ENCODE measurements around the gene WWTR1. TPM values are rescaled to one million over a fixed set of nuclear protein-coding genes. Genes with fewer than 3 reads are reported as not detected.

WWTR1 gene
- total RNA-seq, 1 experiment from 2014 or later = 3.2 TPM

DNA sequence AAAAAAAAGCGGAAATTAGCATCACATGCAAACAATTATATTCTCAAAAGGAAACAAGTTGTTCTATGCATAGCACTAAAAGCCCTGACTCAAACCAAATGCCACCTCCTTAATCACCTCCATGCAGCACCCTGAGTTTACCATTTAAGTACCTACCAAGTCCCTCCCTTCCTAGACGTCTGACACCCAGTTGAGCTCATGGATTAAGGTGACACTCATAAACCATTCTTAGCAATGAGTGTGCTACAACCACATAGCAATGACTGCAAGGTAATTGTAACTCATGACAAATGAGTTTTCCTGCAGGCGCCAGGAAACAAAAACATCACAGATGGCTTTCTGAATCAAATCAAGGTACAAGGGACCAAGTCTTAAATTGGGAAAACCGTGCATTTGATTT is 32.0 kb downstream of the WWTR1 start:
- no peak for DNase-seq (ENCODE audit: low spot score)

DNA sequence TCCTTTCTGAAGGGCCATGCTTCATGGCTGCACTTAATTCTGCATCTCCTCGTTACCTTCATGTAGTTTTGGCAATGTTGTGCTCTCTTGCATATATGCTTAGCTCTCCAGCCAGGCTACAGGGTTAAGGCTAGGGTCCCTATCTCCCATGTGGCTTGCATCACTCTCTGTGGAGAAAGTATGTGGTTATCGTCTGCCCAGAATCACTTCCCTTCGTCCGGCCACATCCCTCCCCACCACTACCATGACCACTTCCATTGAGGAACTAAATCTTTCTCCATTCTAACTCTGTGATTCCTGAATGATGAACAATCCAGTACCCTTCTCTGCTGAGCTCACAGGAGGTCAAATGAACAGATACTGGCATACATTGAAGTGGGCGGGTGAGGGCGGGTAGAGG is 34.0 kb downstream of the WWTR1 start:
- DNase-seq (ENCODE audit: low spot score) = no peak

DNA sequence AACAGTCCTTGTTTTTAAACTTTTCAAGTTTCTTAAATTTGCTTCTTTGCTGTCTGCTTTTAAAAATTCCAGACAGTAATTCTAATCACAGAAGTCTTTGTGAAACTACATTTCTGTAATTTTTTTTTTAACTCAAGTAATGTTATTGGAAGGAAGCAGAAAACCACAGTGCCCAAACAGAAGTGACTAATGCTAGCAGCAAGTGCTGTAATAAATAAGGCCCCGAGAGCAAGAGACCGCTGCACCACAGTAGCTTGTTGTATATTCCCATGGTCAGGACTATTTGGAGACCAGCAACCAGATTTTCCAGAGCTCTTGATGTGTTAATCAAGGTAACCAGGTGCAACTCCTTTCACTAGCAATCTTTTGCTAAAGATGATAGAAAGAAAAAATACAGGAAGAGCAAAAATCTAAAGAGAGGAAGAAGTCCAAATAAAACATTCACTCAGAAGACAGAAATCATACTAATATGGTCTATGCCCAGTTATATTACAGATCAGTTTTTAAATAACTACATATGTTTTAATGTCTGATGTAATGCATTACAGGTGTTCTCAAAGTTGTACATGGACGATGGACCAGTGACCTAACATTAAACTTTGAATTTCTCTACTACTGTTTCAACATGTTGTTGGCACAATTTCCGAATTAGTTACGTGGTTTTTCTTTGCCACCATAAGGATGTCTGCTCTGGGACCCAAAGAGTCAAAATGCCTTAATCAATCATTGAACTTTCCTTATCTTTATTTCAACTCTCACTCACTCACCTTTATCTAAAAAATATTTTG is 36.4 kb downstream of the WWTR1 start:
- DNase-seq (ENCODE audit: low spot score) = no peak

DNA sequence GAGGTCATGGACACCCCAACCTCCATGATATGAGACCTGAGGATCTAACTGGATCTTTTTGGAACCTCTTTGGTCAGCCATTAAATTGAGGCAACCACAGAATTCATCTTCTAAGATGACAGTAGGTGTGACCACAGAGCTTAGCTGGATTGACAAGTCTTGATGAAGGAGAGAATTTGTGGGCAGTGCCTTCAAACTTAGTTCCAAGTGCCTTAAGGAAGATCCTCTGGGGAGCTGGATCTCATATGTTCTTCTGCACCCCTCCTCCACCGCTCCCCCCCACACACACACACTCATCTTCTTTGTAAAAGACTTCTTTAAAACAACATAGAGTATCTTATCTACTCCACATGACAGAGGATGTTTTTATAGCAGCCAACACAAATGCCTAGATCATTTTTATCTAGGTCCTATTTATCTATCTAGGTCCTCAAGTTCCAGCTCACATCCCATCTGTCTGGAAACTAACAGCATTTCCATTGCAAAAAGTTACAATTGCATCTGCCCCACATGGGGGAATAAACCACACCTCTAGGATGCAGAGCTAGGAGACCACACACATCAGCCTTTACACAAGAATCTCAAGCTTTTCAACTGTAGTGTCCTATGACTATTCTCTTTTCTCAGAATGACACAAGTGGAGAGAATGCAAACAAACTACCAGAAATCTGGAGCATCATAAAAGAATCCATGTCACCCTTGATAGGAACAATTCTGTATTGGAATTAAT is 37.4 kb downstream of the WWTR1 start:
- DNase-seq (ENCODE audit: low spot score) = no peak

DNA sequence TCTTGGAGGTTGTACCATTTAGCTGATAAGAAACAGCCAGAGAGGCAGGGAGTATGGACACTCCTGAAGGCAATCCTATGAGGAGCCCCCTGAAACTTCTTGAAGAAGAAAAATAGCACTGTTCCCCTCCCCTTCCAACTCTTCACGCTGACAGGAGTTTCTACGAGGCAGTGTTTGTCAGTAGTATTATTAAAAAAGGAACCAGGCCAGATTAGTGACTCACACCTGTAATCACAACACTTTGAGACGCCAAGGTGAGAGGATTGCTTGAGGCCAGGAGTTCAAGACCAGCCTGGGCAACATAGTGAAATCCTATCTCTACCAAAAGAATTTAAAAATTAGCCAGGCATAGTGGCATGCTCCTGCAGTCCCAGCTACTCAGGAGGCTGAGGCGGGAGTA is 38.7 kb downstream of the WWTR1 start:
- DNase-seq (ENCODE audit: low spot score) = no peak

DNA sequence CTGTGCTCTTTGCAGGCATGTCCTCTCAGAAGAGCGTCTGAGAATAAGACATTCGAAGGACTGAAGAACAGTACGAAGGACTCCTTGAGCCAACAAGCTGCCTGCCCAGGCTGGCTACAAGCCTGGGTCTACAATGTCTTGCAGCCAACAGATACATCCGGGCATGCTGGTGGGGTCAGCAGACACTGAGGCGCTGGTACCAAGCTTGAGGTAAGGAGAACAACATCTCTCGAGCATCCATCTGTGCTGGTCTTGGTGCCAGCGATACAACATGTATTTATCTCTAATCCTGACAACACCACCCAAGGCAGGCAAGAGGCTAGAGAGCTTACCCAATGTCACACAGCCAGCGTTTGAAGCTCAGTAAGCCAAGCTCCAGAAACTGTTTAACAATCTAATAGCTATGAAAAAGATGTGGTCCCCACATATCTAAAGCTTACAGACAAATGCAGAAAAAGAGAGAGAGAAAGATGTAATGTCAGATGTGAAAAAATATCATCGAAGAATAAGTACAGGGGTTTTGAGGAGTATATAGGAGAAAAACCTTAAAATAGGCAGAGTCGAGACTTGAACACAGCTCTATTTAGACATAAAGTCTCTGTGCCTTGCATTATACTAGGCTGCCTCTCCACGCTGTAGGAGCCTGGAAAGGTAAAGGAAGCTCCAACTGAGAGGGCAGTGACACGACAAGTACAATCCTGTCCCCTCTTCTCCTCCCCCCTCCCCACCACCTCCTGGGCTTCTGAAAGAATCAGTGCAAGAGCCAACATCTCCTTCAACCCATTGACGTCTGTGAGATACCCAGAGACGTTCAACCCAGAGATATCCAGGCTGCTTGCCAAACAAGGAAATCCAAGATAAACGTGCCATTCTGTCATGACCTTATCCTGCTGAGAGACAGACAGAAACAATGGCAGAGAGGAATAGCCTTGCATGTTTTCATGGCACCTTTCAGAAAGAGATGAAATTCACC is 39.4 kb downstream of the WWTR1 start:
- DNase-seq (ENCODE audit: low spot score) = no peak

DNA sequence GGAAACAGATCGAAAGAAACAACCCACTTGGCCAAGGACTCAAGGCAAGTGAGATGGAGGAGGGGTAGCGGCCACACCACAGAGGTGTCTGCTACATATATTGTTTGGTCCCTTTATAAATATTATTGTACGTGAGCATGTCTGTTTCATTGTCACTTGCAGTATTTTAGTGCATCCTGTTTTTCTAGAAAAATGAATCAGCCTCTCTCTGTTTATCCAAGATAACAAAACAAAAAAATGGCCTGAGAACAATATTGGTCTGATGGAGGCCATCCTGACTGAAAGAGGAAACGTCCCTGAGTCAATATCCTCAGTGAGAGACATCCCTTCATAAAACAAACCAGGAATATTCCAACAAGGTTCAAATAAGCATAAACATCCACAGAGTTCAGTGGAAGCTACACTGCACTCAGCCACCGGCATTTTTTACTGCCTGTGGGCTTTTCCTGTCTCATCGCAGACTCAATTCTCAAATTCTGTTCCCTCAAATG is 42.0 kb downstream of the WWTR1 start:
- no peak for DNase-seq (ENCODE audit: low spot score)

DNA sequence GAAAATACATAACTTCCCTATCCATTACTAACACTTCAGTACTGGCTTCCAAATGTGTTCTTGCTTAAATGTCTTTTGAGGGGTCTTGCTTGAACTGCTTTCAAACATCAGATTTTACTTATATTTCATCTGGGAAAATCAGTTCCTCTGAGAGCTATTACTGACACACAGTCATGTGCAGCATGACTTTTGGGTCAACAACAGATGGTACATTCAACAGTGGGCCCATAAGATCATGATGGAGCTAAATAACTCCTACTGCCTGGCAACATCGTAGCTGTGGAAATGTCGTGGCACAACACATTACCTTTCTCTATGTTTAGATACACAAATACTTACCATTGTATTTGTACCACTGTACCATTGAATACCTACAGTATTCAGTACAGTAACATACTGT is 43.8 kb downstream of the WWTR1 start:
- no peak for DNase-seq (ENCODE audit: low spot score)

DNA sequence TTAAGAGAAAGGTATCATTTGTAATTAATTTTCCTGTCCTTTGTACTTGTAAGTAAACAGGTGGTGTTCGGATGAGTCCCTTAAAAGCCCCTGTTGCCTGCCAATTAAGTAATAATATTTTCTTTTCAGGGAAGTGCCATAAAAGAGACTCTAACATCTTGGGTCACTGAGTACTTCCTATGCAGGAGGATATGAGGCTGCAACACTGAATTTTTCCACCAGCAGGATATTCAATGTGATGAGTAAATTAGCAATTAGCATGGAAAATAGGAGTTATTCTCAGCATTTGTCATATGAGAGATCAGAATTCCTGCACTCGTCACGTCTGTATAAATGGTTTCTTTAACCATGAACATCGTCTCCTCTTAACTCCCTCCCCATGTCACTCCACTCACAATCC is 45.4 kb downstream of the WWTR1 start:
- no peak for DNase-seq (ENCODE audit: low spot score)

DNA sequence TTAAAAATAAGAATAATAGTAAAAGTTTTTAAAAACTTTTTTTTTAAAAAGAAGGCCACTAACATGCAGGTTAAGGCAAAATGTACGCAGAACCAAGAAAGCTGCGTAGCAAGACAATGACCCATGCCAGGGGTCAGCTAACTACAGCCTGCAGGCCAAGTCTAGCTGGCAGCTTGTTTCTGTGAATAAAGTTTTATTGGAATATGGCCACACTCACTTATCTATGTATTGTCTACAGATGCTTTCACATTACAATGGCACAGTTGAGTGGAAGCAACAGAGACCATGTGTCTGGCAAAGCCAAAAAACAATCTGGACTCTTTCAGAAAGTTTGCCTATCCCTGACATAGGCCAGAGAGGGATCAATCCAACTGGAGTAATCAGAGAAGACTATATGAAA is 46.7 kb downstream of the WWTR1 start:
- DNase-seq (ENCODE audit: low spot score) = no peak

DNA sequence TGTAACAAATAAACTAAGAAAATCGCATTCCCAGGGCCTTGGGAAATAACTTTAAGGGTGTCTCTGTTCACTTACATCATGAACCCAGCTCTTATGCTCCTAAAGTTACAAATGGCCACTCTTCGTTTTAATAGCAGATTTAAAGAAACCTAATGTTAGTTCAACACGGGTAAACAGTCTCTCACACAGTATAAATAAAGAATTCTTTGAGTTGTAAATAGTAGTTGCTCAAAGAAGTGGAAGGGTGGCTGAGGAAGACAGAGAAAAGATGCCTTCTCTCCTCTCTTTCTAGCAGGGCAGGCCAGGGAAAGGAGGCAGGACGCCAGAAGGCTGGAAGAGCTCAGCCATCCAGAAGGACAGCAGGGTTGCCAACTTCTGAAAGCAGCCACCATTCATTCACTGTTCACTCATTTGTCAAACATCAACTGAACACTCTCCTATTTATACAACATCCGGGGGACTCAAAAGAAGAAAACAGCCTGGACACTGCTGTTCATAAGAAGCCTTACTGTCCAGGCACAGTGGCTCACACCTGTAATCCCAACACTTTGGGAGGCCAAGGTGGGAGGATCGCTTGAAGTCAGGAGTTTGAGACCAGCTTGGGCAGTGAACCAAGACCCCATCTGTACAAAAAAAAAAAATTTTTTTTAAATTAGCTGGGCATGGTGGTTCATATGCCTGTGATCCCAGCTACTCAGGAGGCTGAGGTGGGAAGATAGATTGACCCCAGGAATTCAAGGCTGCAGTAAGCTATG is 47.3 kb downstream of the WWTR1 start:
- DNase-seq (ENCODE audit: low spot score) = no peak

DNA sequence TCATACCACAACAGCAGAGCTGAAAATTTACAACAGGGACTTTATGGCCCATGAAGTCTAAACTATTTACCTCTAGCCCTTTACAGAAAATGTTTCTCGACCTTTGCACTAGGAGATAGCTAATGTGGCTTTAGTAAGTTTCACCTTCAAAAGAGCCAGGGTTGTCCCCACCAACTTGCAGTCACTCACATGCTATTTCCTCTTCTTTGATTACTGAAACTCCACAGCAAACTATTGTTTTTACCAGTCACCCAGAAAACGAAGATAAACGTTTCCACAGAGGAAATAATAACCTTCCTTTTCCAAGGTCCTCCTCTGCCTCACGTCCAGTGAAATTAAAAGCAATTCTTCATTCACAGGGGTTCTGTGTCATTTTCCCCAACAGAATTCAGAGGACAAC is 48.2 kb downstream of the WWTR1 start:
- DNase-seq (ENCODE audit: low spot score) = no peak

DNA sequence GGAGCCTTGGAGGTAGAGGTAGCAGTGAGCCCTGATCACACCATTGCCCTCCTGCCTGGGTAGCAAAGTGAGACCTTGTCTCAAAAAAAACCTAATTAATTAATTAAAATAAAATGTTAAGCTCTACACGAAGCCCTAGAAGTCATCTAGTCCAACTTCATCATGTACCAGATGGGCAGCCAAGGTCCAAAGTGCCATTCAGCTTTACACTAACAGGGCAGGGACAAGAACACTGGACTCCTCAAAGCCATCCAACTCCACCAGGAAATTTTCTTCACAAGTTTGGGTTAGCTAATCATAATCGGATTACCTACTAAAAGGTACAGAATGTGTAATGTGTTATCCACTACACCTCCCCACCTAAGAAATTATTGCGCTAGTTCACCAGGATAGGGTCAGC is 48.8 kb downstream of the WWTR1 start:
- DNase-seq (ENCODE audit: low spot score) = no peak

DNA sequence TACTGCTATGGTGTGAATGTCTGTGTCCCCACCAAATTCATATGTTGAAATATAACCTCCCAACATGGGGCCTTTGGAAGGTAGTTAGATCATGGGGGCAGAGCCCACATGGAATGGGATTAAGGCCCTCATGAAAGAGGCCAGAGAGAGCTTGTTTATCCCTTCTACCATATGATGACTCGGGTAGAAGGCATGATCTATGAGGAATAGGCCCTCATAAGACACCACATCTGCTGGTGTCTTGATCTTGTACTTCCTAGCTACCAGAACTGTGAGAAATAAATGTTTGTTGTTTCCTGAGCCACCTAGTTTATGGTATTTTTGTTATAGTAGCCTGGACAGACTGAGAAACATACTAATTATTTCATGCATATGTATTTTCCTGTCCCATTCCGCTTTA is 51.9 kb downstream of the WWTR1 start:
- DNase-seq (ENCODE audit: low spot score) = no peak

DNA sequence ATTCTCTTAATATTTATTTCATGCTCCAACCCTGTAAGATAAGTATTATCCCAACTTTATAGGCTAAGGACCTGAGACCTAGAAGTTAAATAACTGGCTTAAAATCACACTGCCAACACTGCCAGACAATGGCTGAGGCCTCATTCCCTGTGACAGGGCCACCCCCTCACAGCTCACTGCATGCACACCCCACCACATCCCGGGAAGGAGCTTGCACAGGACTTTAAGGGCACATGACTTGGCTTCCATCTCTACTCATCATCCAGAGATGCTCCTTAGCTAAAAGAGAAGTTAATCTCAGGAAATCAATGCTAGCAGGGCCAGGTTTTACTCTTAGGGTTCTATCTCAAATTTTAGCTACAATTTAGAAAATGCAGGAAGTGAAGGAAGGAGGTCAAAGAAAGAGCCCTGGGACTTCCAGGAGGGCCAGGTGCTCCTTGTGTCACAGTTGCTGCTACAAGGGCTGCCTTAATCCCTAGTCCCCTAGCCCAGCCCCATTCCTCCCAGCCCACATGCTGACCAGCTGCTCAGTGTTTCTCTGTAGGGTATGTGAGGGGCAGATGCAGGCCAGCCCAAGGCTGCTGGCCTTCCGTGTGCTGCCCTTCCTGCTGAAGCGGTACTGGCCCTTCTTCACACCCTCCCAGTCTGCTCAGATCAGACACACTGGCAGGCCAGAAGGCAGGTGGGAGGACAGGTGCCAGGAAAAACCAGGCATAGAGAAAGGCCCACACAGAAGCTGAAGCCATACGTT is 53.5 kb downstream of the WWTR1 start:
- no peak for DNase-seq (ENCODE audit: low spot score)

DNA sequence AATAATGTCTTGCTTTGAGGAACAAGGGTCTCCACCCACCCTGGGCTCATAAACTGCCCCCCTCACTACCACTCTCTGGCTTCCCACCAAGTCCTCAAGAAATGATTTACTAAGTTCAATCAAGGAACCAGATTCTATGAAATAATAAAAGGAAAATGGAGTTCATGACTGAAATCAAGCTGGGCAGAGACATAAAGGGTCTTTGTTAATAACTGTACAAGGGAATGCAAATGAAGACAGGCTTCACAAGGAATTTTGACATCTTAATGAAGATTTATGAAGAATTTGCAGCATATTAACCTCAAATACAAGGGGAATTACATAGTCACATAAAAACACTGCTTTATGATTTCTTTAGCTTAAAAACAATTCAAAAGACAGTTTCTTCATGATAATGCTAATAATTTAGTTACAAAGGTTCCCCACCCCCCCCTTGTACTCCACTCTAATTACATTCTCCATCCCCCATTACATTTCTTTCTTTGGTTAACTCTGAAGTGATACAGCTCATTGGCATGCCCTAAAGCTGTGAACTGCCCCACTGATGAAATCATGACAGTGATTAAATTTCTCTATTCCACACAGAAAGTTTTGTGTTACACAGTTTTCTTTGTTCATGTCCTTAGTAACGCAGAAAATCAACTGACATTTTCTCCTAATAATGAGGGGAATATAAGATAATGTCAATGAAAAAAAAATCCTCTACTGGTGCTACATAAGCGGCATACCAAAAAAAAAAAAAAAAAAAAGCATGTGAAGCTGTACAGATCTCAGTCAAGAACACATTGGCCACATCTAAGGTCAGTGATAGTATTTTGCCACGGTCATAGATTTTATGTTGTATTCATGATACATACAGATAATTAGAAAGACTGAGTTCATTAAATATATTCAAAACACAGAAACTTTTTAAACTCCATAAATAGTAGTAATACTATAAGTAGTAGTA is 54.4 kb downstream of the WWTR1 start:
- peak; percentile 75 for DNase-seq (ENCODE audit: low spot score)

DNA sequence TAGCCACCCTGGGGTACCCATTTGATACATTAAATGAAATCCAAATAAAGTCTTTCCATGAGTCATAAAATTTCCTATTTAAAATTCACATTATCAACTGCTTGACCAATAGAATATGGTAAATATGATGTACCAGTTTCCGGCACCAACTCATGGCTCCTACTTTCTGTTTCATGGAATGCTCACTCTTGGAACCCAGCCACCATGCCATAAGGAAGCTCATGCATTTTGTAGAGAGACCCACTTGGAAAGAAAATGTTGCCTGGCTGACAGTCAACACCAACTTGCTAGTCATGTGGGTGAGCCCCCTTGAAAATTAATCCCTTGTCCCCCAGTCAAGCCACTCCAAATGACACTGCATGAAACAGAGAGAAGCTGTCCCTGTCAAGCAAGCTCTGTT is 57.2 kb downstream of the WWTR1 start:
- no peak for DNase-seq (ENCODE audit: low spot score)

DNA sequence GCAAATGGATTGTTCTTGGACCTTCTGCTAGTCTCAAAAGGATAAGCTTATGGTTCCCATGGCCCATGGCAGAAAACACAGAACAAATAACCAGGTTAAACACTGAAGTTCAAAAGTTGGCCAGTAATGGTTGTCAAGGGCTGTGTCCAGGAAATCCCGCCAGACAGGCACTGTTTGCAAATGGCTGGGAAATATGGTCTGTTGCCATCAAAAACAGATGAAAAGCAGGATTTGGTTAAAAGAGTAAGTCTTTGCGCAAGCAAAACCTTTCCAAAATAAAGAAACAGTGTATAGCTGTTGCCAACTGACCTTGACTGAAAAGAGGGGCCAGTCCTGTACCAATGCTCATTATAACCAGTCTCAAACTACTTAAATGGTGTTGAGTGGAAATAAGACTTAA is 58.6 kb downstream of the WWTR1 start:
- no peak for DNase-seq (ENCODE audit: low spot score)

DNA sequence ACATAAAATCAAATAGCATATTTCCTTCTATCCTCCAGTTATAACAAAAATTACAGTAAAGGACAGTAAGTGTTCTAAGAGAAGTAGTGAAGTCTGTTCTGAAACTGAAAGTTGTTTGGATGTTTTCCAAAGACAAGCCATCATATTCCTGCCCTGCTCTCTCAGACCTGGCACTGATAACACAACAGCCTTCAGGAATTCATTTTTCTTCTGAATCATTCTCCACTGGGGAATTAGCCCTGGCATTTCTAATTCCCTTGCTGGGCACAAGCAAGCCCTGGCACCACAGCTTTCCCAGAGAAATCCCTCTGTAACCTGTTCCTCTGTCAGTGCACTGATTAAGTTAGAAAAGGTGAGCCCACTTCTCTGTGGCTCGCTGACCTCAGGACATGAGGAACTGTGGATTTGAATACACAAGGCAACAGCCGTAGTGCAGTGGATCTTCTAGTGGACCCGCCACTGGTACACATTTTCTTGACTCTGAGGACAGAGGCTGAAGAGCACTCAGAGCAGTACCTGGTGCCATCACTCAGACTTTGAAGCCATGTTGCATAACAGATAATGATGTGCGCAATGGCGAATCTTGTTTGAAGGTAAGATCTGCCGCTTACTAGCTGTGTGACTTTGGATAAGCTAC is 61.6 kb downstream of the WWTR1 start:
- no peak for DNase-seq (ENCODE audit: low spot score)
